Measurements from ENCODE around the gene CEP164.
"Not testable (repeated sequence)": the region's sequence is repeated elsewhere in the genome, so short reads cannot be mapped to it uniquely, and the experiment has no call there.

Gene CEP164

GRCh38 chr11:117395476-117395875 is 67.8 kb downstream of the CEP164 start:
- no peak for DNase-seq (ENCODE audit: low spot score)

DNA sequence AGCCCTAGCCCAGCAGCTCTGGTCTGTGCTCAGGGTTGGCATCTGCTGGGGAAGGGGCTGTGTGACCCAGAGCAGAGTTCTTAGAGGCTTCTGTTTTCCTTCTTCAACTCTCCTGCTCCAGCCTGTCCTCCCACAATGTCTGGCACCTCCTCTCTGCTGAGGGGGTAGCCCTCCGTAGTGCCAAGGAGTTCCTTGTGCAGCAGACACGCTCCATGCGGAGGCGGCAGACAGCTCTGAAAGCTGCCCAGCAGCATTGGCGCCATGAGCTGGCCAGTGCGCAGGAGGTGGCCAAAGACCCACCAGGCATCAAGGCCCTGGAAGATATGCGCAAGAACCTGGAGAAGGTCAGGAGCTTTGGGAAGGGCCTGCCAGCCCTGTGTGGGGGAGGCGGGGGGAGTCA is 69.3 kb downstream of the CEP164 start:
- DNase-seq (ENCODE audit: low spot score): no peak

GRCh38 chr11:117398618-117399017 is 71.0 kb downstream of the CEP164 start:
- not testable (repeated sequence) for DNase-seq (ENCODE audit: low spot score)

GRCh38 chr11:117399100-117399840 is 71.6 kb downstream of the CEP164 start:
- not testable (repeated sequence) for DNase-seq (ENCODE audit: low spot score)

GRCh38 chr11:117405898-117406297 is 78.2 kb downstream of the CEP164 start:
- DNase-seq (ENCODE audit: low spot score): not testable (repeated sequence)

- DNase-seq (ENCODE audit: low spot score): no peak
Measured at GRCh38 chr11:117407016-117407415, 79.4 kb downstream of the CEP164 start.

DNA sequence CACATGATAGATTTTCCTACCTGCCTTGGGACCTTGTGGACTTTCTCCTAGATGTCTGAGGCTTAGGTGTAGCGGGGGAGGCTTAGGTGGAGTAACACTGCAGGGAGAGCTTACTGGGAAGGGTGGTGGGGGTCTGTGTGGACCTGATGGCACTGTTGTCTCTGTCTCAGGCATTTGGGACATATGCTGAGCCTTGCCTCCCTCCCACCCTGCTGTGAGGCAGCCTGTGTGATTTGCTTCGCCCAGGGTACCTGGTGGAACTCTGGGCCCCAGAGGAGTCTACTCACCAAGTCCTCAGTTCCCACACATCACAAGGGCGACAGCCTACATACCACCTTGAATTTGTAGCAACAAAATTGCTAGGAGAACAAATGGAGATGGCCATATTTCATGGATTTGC is 80.7 kb downstream of the CEP164 start:
- DNase-seq (ENCODE audit: low spot score): no peak

DNA sequence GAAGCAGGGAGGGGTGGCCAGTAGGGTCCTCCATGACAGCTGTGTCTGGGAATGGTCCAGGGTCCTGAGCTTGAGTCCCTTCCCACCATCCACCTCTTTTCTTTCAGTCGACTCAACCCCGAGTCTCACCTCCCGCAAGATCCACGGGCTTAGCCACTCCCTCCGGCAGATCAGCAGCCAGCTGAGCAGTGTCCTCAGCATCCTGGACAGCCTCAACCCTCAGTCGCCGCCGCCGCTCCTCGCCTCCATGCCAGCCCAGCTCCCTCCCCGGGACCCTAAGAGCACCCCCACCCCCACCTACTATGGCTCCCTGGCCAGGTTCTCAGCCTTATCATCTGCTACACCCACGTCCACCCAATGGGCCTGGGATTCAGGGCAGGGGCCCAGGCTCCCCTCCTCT is 81.9 kb downstream of the CEP164 start:
- DNase-seq (ENCODE audit: low spot score): no peak

DNA sequence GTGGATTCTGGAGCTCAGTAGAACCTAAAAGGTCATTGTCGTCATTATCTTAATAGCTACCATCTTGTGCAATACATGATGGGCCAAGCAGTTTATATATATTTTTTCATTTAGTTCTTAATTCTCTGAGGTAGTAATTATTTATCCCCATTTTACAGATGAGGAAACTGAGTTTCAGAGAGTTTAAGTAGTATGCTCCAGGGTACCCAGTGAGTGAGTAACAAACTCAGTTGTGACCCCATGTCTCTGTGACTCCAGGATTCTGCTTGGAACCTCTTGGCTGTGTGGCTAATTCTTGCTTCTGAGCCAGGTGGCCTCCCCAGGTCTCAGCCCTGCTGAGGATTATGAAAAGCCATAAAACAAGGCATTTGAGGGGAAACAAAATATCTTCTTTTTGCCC is 82.6 kb downstream of the CEP164 start:
- no peak for DNase-seq (ENCODE audit: low spot score)

GRCh38 chr11:117410861-117411710 is 83.4 kb downstream of the CEP164 start:
- no peak for DNase-seq (ENCODE audit: low spot score)

- DNase-seq (ENCODE audit: low spot score): no peak
Measured at GRCh38 chr11:117411736-117412135, 84.1 kb downstream of the CEP164 start.

GRCh38 chr11:117412176-117412575 is 84.5 kb downstream of the CEP164 start:
- no peak for DNase-seq (ENCODE audit: low spot score)

DNA sequence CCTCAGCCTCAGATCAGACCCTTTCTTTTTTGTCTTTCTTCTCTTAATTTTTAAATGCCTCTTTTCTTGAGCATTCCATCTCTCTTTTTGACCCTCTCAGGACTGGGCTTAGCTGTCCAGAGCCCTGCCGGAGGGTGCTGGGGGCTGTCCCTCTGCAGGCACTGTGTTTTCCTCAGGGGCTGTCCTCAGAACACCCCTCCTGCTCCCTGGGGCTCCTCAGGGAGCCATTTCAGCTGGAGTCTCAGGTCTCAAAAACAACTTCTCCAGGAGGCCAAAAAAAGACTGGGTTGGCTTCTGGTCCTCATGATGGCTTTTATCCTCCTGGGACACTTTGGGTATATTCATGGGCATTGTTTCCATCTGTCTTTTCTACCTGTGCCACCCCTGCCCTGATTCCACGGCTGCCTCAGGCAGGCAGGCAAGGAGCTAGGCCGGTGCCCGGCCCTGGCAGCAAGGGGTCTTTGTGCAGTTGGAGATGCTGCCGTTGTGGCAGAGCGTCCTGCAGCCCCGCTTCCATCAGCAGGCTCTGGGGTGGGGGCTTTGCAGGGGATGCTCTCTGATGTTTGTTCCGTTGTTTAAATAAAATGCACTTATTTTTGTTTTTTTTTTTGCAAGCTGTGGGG is 85.1 kb downstream of the CEP164 start:
- no peak for DNase-seq (ENCODE audit: low spot score)

DNA sequence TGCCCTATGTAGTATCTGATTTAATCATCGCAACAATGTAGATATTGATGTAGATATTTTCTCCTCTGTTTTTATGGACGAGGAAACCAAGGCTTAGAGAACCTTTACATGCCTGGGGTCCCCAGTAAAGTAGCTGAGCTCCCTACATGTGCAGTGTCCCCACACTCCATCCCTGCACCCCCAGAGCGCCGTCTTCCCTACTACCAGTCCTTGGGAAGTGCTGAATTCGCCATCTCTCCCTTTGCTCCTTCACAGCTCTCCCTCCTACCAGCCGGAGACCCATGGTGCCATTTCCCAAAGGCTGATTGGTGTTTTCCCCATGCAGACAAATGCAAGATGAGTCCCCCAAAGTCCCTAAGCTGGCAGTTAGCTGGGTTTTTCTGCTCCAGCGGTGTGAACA is 86.0 kb downstream of the CEP164 start:
- DNase-seq (ENCODE audit: low spot score): no peak

DNA sequence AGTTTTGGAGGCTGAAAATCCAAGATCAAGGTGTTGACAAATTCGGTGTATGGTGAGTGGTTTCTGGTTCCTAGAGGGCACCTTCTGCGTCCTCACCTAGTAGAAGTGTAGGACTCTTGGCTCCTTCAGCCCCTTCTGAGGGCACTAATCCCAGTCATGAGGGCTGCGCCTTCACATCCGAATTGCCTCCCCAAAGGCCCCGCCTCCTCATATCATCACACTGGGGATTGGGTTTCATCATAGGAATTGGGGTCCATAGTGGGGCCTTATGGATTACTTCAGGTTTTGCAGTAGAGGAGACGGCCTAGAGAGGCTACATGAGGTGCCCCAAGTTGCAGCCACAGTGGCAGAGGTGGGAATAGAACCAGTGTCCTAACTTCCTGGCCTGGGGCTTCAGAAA is 87.1 kb downstream of the CEP164 start:
- no peak for DNase-seq (ENCODE audit: low spot score)

DNA sequence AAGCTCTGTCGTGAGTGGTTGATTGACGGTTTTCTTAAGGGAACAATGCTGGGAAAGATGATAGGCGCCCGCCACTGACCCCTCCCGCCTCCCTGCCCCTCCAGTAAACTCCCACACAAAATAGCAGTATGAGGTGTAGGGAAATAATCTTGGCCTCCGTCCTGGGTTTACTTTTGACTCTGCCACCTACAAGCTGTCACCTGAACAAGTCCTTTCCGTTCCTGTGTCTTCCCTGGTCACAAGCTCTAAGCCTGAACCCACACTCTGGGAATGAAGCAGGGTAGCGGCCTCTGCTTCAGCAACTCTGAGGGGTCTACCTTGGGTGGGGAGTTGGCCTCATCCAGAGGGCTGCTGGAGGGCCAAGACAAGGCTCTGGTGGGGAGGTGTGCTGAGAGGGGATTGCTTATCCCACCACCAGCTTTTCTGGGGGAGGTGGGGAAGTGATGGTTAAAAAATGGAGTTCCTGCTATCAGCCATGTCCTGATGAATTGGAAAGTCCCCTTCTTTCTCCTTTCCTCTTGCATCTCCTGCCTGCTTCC is 87.8 kb downstream of the CEP164 start:
- DNase-seq (ENCODE audit: low spot score): no peak

GRCh38 chr11:117417342-117417741 is 89.7 kb downstream of the CEP164 start:
- DNase-seq (ENCODE audit: low spot score): no peak

DNA sequence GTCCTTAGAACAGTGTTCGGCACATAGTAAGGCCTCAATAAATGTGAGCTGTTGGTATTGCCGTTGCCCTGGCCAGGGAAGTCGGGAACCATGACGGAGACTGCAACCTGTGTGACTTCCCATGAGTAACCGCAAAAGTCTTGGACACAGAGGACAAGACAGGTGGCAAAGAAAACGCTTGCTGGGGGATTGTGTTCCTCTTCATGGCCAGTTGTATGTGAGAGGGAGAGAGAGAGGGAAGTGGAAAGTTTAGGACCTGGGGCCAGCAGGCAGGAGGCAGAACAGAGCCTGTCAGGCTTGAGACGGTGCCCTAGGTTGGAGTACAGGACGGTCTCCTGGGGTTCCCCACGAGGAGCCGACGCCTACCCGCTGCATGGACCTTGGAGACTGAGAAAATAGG is 90.2 kb downstream of the CEP164 start:
- no peak for DNase-seq (ENCODE audit: low spot score)

DNA sequence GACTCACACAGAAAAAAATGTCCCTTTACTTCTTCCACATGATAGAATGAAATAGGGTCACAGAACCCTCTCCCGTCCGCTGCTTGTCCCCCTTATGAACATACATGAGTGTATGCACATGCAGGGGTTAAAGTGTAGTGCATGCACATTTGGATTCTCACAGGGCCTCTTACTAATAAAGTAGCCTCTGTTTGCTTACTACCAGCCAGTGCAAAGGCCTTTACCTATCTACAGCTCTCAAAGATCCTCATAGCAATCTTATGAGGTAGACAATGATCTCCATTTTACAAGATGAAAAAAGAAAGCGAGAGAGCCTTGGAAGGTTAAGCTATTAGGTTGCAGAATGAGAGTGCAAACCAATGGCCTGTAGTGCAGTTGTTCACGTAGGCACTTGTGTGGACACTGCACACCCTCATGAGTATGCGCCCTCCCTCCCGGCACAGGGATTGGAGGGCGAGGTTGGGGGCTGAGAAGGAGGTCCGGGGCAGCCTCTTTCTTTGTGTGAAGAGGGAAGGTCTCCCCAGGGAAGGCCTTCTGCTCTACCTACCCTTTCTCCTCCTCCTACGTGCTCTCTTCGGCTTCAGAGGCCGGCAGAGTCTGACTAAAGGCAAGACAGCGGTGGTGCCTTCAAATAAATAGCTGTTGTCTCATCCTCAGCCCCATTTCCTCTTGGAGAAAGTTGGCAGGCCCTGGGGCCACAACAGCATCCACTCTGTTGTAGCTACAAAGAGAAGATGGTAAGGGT is 91.3 kb downstream of the CEP164 start:
- no peak for DNase-seq (ENCODE audit: low spot score)

DNA sequence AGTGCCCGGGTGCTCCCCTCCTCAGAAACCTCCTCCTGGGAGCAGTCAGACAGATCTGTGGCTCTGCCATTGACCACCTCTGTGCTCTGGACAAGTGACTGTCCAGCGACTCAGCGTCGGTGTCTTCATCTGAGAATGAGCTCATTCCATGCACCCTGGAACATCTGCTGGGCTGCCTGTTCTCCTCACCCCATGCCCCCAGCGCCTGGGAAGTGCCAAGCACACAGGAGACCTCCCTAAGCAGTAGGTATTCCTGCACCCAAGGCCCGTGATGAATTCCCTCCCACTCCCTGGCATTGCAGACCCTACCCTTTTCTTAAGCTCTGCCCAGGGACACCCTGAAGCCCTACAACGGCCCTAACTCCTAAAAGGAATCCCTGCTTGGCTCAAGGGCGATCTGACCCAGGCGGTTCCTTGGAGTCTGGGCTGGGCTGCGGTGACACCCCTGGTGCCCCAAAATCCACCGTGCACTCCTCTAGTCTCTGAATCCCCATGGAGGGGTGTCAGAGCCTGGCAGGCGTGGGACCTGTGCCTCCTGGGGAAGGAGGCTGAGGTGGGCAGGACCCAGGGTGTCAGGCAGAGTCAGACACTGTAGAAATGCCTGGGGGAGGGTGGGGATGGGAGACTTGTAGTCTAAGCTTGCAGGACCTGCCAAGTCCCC is 92.0 kb downstream of the CEP164 start:
- peak; percentile 58 for DNase-seq (ENCODE audit: low spot score)

DNA sequence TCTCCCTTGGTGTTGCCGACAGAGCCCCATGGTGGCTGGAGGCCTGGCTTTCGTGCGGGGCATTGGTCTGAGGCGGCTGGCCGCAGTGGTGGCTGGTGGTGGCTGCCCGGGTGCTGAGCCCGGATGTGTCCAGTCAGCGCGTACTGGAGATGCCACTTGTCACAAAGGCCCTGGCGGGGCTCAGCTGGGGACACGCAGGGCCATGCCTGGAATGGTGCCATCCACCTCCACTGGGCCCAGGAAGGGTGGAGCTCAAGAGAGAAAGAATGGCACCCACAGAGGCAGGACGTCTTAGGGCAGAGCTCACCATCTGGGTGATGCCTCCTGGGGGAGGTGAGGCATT is 92.5 kb downstream of the CEP164 start:
- DNase-seq (ENCODE audit: low spot score): no peak

GRCh38 chr11:117420598-117420997 is 92.9 kb downstream of the CEP164 start:
- no peak for DNase-seq (ENCODE audit: low spot score)
